Lung (tissue), 12 donors: ENCODE measurements around the gene PLA2G6. TPM values are rescaled to one million over a fixed set of nuclear protein-coding genes. Genes with fewer than 3 reads are reported as not detected.

ENCODE experiments used
- ATAC-seq: fragments of 200-7000 bp; cut with Tn5 transposase; one replicate; pipeline ENCODE4 v1.9.1; 2020; ENCODE audit warnings: moderate number of reproducible peaks; ENCODE audit not compliant: insufficient read depth, low FRiP score
- DNase-seq, 3 donors: peaks; one replicate each; pipeline ENCODE4 v3.0.0-alpha.2; 2013 to 2017
- H3K27ac ChIP-seq, 2 donors: one replicate each; pipeline ENCODE4 v1.5.1; 2013; ENCODE audit warnings: mild to moderate bottlenecking in 2 of 2, moderate library complexity in 2 of 2, control low read depth in 1 of 2, inconsistent platforms in 1 of 2, low read depth in 1 of 2, low read length in 1 of 2
- H3K27me3 ChIP-seq, 3 donors: one replicate each; pipeline ENCODE4 v1.5.1; 2013; ENCODE audit warnings: low read length in 2 of 3; ENCODE audit not compliant: control insufficient read depth in 3 of 3, insufficient read depth in 3 of 3
- H3K36me3 ChIP-seq, 4 donors: one replicate each; pipeline ENCODE4 v1.5.1; 2013; ENCODE audit warnings: low read length in 4 of 4, mild to moderate bottlenecking in 1 of 4, moderate library complexity in 1 of 4; ENCODE audit not compliant: control insufficient read depth in 4 of 4, insufficient read depth in 4 of 4
- H3K4me1 ChIP-seq, 5 donors: one replicate each; pipeline ENCODE4 v1.5.1; 2013; ENCODE audit warnings: low read length in 5 of 5, mild to moderate bottlenecking in 2 of 5, moderate library complexity in 1 of 5; ENCODE audit not compliant: control insufficient read depth in 5 of 5, insufficient read depth in 5 of 5
- H3K4me3 ChIP-seq: one replicate; pipeline ENCODE4 v1.5.1; 2013; ENCODE audit warnings: mild to moderate bottlenecking, control low read depth, moderate library complexity
- H3K9ac ChIP-seq, 2 donors: one replicate each; pipeline ENCODE4 v1.5.1; 2013; ENCODE audit warnings: low read length in 2 of 2, control low read depth in 1 of 2; ENCODE audit not compliant: insufficient read depth in 1 of 2
- H3K9me3 ChIP-seq, 4 donors: one replicate each; pipeline ENCODE4 v1.5.1; 2013; ENCODE audit warnings: low read length in 3 of 4, mild to moderate bottlenecking in 1 of 4, moderate library complexity in 1 of 4; ENCODE audit not compliant: control insufficient read depth in 4 of 4, insufficient read depth in 3 of 4
- WGBS, 2 donors: extraction: QIAGEN DNeasy Blood & Tissue Kit; methylation state at CpG; one replicate each; pipeline ENCODE4 v1.1.7; 2013; 5-methylcytosine and 5-hydroxymethylcytosine counted together
- polyA plus RNA-seq, 2 donors: library from polyadenylated mRNA; stranded (reverse); fragments of 200-250 nt; gene quantifications; one replicate each; pipeline ENCODE4 v1.2.1, GENCODE V29; 2013
- total RNA-seq, 2 donors: library from RNA; depleted of rRNA in 1 of 2; stranded (reverse); fragments of >200 nt in 1 of 2; gene quantifications; one replicate each; pipeline ENCODE4 v1.2.1, GENCODE V29; 2014 to 2021
- TF ChIP-seq, protein P1 (sequence below): IDR thresholded peaks from 2 replicates; pipeline ENCODE4 v1.5.1; 2012; ENCODE audit warnings: mild to moderate bottlenecking; ENCODE audit errors: control extremely low read depth, extremely low read depth
- donor health status: control.
- donor health status: control.
- donor health status: Bipolar disorder and iron deficiency.
- donor health status: healthy.
- donor health status: DM: yes; HTN: yes; CAD: no.

The PLA2G6 gene
- total and polyA plus RNA-seq, 4 donors, result 11.9 to 73.5 (median 37.3) TPM

DNA sequence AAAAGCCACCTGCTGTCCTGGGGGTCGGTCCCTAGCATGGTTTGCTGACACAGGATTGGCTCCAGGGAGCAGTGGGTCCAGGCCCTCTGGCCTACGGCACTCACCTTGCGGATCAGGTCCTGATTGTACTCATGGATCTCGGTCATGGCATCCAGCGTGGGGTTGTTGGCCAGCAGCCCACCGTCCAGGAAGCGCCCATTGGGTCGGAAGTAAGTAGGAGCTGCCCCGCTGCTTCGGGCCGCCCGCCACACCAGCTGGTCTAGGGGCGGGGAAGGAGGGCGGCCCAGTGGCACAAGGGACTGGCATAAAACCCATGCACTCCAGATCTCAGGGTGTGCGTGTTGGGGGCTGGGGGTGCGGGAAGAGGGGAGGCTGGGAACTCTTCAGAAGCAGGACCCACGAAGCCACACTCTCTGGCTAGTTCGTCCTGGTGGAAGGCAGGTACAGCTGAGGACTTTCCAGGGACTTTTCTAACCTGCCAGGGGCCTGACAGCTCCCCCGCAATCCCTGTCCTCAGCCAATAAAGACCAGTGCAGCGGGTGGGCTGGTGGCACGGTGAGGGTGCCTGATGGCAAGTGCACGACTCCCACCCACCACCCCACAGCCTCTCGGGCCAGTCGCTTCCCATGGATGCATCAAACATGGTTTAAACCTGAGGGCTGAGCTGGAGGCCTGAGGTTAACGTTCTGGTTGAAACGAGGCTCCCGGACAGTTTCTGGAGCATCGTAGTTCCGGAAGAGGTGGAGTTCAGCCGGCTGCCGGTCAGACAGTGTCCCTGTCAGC, 66.0 kb downstream of the PLA2G6 start:
- 96 to 97% methylated on average over 31 of the region's 31 CpGs for WGBS, 2 donors
- no peak for DNase-seq

DNA sequence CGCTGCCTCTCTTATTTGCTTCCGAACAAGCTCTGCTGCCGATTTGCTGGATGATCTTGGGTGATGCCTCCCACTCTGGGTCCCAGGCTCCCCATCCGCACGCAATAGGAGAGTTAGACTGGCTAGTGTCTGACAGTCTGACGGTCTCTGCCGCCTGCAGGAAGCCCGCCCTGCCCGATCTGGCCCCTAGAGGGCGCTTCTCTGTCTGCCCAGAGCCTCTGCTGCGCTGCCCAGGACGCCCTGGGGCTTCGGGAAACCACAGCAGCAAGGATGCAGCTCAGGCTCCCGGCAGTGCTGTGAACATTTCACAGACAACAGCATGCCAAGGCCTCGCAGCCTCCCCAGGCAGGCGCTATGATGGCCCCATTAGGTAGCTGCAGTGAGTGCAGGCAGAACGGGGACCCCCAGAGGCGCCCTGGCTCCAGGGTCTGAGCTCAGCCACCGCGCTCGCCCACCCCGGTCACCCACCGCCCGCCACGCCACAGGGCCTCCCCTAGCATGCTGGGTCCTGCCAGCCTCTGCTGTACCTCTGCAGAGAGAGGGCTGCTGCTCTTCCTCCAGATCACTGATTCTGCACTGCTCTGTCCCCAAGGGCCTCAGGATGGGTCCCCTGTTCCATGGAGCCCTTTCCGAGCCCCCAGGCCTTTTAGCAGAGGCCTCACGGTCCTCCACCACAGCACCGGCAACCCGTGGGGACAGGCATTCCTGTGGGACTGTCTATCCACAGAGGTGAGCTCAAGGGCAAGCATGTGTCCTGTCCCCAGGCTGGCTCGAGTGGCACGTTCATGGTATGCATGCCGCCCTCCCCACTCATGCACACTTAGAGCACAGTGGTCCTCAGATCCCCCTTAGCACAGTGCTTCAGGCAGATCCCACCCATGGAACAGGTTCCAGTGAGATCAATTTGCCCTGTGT, 66.9 kb downstream of the PLA2G6 start:
- peak; percentile 93 for ATAC-seq
- no peaks in the 10 kb centered on the region for H3K9me3 ChIP-seq
- no peaks in the 10 kb centered on the region for H3K27me3 ChIP-seq
- no peak overlapping the region for H3K4me3 ChIP-seq
- no peak overlapping the region for H3K9ac ChIP-seq
- H3K27ac ChIP-seq, result no peak overlapping the region
- TF ChIP-seq, protein P1, sequence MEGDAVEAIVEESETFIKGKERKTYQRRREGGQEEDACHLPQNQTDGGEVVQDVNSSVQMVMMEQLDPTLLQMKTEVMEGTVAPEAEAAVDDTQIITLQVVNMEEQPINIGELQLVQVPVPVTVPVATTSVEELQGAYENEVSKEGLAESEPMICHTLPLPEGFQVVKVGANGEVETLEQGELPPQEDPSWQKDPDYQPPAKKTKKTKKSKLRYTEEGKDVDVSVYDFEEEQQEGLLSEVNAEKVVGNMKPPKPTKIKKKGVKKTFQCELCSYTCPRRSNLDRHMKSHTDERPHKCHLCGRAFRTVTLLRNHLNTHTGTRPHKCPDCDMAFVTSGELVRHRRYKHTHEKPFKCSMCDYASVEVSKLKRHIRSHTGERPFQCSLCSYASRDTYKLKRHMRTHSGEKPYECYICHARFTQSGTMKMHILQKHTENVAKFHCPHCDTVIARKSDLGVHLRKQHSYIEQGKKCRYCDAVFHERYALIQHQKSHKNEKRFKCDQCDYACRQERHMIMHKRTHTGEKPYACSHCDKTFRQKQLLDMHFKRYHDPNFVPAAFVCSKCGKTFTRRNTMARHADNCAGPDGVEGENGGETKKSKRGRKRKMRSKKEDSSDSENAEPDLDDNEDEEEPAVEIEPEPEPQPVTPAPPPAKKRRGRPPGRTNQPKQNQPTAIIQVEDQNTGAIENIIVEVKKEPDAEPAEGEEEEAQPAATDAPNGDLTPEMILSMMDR, result peak; percentile 88
- H3K36me3 ChIP-seq, result peaks cover 0 to 8% (median 0%) of the 10 kb centered on the region in 4 donors
- peak; percentile 78 to 87 (median 85) for DNase-seq
- H3K4me1 ChIP-seq, result peaks cover 0 to 3% (median 0%) of the 10 kb centered on the region in 5 donors
- WGBS, 2 donors, result 56 to 62% methylated on average over 32 of the region's 32 CpGs

More for the DNA sequence above, 66.0 kb downstream of the PLA2G6 start:
- Histone ChIP-seq H3K9ac (no peak overlapping the region), H3K36me3 (peaks cover 0 to 8% (median 0%) of the 10 kb centered on the region in 4 donors), H3K27me3 (no peaks in the 10 kb centered on the region), H3K4me3 (no peak overlapping the region), H3K27ac (no peak overlapping the region), H3K4me1 (peaks cover 0 to 3% (median 0%) of the 10 kb centered on the region in 5 donors), H3K9me3 (no peaks in the 10 kb centered on the region)
- TF ChIP-seq, protein P1, result no peak
- no peak for ATAC-seq

GRCh38 chr22:38112381-38112780, 69.2 kb downstream of the PLA2G6 start:
- Histone ChIP-seq H3K27ac (no peak overlapping the region), H3K36me3 (peaks cover 0 to 11% (median 0%) of the 10 kb centered on the region in 4 donors), H3K27me3 (no peaks in the 10 kb centered on the region), H3K9me3 (no peaks in the 10 kb centered on the region), H3K9ac (no peak overlapping the region), H3K4me3 (no peak overlapping the region), H3K4me1 (peaks cover 0 to 6% (median 0%) of the 10 kb centered on the region in 5 donors)
- DNase-seq, result no peak
- WGBS, 2 donors, result 96% methylated on average over 22 of the region's 22 CpGs
- TF ChIP-seq, protein P1, result no peak
- no peak for ATAC-seq
